ENCODE measurements around the gene GPD1L. TPM values are rescaled to one million over a fixed set of nuclear protein-coding genes. Genes with fewer than 3 reads are reported as not detected.
A peak's percentile ranks its signal among the peaks of the same experiment; 100 is the strongest.

The GPD1L gene
- total and polyA plus RNA-seq, 7 experiments from 2014 or later = 10.6 to 23.8 (median 21.0) TPM

DNA sequence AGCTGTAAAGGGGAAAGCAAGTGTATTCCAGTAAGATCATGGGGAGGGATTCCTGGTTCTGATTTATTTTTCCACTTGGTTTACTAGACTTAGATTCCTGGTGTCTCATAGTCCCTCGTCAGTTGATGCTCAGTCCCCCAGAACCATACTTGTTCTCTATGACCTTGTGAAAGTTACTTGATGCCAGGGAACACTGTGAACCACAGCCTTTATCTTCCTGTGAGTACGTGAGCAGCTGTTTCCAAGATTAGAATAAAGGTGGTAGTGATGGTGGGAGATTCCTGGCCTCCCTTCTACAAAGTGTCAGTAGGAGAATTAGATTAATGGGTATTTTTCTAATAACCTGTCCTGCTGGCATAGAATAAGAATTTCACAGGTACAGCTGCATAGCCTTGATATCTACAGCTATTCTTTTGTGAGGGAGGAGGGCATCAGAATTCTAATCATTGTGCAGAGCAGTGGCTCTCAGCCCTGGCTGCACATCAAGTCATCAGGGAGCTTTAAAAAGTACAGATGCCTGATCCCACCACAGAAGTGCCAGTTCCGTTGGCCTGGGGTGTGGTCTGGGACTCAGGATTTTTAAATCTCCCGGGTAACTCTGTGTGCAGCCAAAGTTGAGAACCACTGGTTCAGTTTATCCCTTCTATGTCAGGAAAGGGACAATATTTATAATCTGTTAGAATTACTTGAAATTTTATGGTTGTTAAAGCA, 20.0 kb downstream of the GPD1L start:
- H3K4me1 ChIP-seq (ENCODE audit: control insufficient read depth in 2 of 2, insufficient read depth in 2 of 2, low read length in 2 of 2) = no peaks in the 10 kb centered on the region
- peaks cover 17 to 49% (median 37%) of the 10 kb centered on the region in 5 donors for H3K36me3 Mint-ChIP-seq
- H3K27me3 ChIP-seq (ENCODE audit: control insufficient read depth in 2 of 2, insufficient read depth in 2 of 2, low read length in 2 of 2) = no peaks in the 10 kb centered on the region
- H3K9me3 ChIP-seq (ENCODE audit: control insufficient read depth in 2 of 3, low read length in 3 of 3) = no peaks in the 10 kb centered on the region
- H3K36me3 ChIP-seq (ENCODE audit: control insufficient read depth in 2 of 3, insufficient read depth in 3 of 3, low read length in 3 of 3) = peaks cover 0 to 18% (median 0%) of the 10 kb centered on the region in 3 experiments
- H3K9me3 Mint-ChIP-seq = no peaks in the 10 kb centered on the region
- CTCF ChIA-PET = no interaction called here
- DNase-seq (no peak), ATAC-seq (no peak)
- POLR2A ChIA-PET = no interaction called here
- no peak overlapping the region for H3K27ac Mint-ChIP-seq
- H3K4me3 ChIP-seq (ENCODE audit: low read length) = no peak overlapping the region
- no peaks in the 10 kb centered on the region for H3K27me3 Mint-ChIP-seq
- H3K27ac ChIP-seq (ENCODE audit: low read depth, low read length) = no peak overlapping the region
- no peak overlapping the region for H3K4me3 Mint-ChIP-seq
- H3K4me1 Mint-ChIP-seq = peaks cover 5 to 37% (median 17%) of the 10 kb centered on the region in 7 donors
- intact Hi-C loops (cut with micrococcal nuclease) = no loop called here

- Mint-ChIP-seq H3K36me3 (peaks cover 18 to 57% (median 39%) of the 10 kb centered on the region in 5 donors), H3K9me3 (no peaks in the 10 kb centered on the region), H3K4me3 (no peak overlapping the region), H3K4me1 (peaks cover 5 to 37% (median 16%) of the 10 kb centered on the region in 7 donors), H3K27ac (no peak overlapping the region), H3K27me3 (no peaks in the 10 kb centered on the region)
- ChIA-PET POLR2A (no interaction called here), CTCF (no interaction called here)
- ATAC-seq = no peak
- Histone ChIP-seq H3K36me3 (ENCODE audit: control insufficient read depth in 2 of 3, insufficient read depth in 3 of 3, low read length in 3 of 3) (peaks cover 0 to 18% (median 0%) of the 10 kb centered on the region in 3 experiments), H3K27ac (ENCODE audit: low read depth, low read length) (no peak overlapping the region), H3K4me3 (ENCODE audit: low read length) (no peak overlapping the region), H3K27me3 (ENCODE audit: control insufficient read depth in 2 of 2, insufficient read depth in 2 of 2, low read length in 2 of 2) (no peaks in the 10 kb centered on the region), H3K4me1 (ENCODE audit: control insufficient read depth in 2 of 2, insufficient read depth in 2 of 2, low read length in 2 of 2) (no peaks in the 10 kb centered on the region), H3K9me3 (ENCODE audit: control insufficient read depth in 2 of 3, low read length in 3 of 3) (no peaks in the 10 kb centered on the region)
- intact Hi-C loops (cut with micrococcal nuclease) = no loop called here
- no peak for DNase-seq
Measured at GRCh38 chr3:32127219-32127826, 20.9 kb downstream of the GPD1L start.

- no peak overlapping the region for H3K27ac Mint-ChIP-seq
- no peaks in the 10 kb centered on the region for H3K9me3 ChIP-seq (ENCODE audit: control insufficient read depth in 2 of 3, low read length in 3 of 3)
- peaks cover 0 to 18% (median 0%) of the 10 kb centered on the region in 3 experiments for H3K36me3 ChIP-seq (ENCODE audit: control insufficient read depth in 2 of 3, insufficient read depth in 3 of 3, low read length in 3 of 3)
- ChIA-PET POLR2A (no interaction called here), CTCF (interaction anchor here (0.6 to 1.0 kb wide), 2 partner anchors 112 to 847 kb away, joined by 3 read pairs; no protein-coding TSS in a partner anchor)
- no peak for ATAC-seq
- no peaks in the 10 kb centered on the region for H3K9me3 Mint-ChIP-seq
- H3K27me3 ChIP-seq (ENCODE audit: control insufficient read depth in 2 of 2, insufficient read depth in 2 of 2, low read length in 2 of 2) = no peaks in the 10 kb centered on the region
- H3K36me3 Mint-ChIP-seq = peaks cover 18 to 56% (median 50%) of the 10 kb centered on the region in 5 donors
- no peaks in the 10 kb centered on the region for H3K4me1 ChIP-seq (ENCODE audit: control insufficient read depth in 2 of 2, insufficient read depth in 2 of 2, low read length in 2 of 2)
- H3K27me3 Mint-ChIP-seq = no peaks in the 10 kb centered on the region
- H3K4me1 Mint-ChIP-seq = peaks cover 5 to 29% (median 16%) of the 10 kb centered on the region in 7 donors
- no peak overlapping the region for H3K4me3 ChIP-seq (ENCODE audit: low read length)
- no peak for DNase-seq
- intact Hi-C loops (cut with micrococcal nuclease) = no loop called here
- H3K27ac ChIP-seq (ENCODE audit: low read depth, low read length) = no peak overlapping the region
- no peak overlapping the region for H3K4me3 Mint-ChIP-seq
Measured at GRCh38 chr3:32128936-32129335, 22.5 kb downstream of the GPD1L start.

- Mint-ChIP-seq H3K9me3 (no peaks in the 10 kb centered on the region), H3K36me3 (peaks cover 23 to 63% (median 53%) of the 10 kb centered on the region in 5 donors), H3K27ac (peak overlapping the region in 1 of 9 donors; percentile 29), H3K4me3 (no peak overlapping the region), H3K27me3 (no peaks in the 10 kb centered on the region), H3K4me1 (peaks cover 5 to 34% (median 16%) of the 10 kb centered on the region in 7 donors)
- intact Hi-C loops (cut with micrococcal nuclease) = no loop called here
- H3K4me3 ChIP-seq (ENCODE audit: low read length) = no peak overlapping the region
- ChIA-PET POLR2A (no interaction called here), CTCF (interaction anchor here (0.7 kb wide), 1 partner anchor 28 kb away, joined by 3 read pairs; no protein-coding TSS in a partner anchor)
- no peak for ATAC-seq
- H3K36me3 ChIP-seq (ENCODE audit: control insufficient read depth in 2 of 3, insufficient read depth in 3 of 3, low read length in 3 of 3) = peaks cover 0 to 23% (median 0%) of the 10 kb centered on the region in 3 experiments
- no peak overlapping the region for H3K27ac ChIP-seq (ENCODE audit: low read depth, low read length)
- no peaks in the 10 kb centered on the region for H3K4me1 ChIP-seq (ENCODE audit: control insufficient read depth in 2 of 2, insufficient read depth in 2 of 2, low read length in 2 of 2)
- no peaks in the 10 kb centered on the region for H3K9me3 ChIP-seq (ENCODE audit: control insufficient read depth in 2 of 3, low read length in 3 of 3)
- no peaks in the 10 kb centered on the region for H3K27me3 ChIP-seq (ENCODE audit: control insufficient read depth in 2 of 2, insufficient read depth in 2 of 2, low read length in 2 of 2)
- DNase-seq = no peak
Measured at GRCh38 chr3:32129832-32130231, 23.4 kb downstream of the GPD1L start.

- H3K4me1 Mint-ChIP-seq = peaks cover 0 to 34% (median 12%) of the 10 kb centered on the region in 7 donors
- H3K27me3 ChIP-seq (ENCODE audit: control insufficient read depth in 2 of 2, insufficient read depth in 2 of 2, low read length in 2 of 2) = no peaks in the 10 kb centered on the region
Measured at GRCh38 chr3:32132121-32132520, 25.7 kb downstream of the GPD1L start.

DNA sequence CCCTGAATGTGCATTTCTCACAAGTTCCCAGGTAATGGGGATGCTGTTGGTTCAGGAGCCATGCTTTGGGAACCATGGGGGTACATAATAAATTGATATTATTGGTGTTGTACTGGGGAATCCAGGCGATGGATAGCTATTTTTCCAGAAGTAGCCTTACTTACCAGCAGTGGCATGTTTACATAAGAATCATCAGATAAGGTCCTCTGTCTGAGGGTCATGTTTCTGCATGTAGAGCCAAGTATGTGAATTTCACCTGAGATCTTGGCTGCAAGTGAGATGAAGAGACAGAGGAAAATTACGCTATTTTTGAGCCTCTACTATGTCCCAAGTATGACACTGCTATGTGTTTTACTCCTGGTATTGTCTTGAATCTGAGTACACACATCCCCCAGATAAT, 26.3 kb downstream of the GPD1L start:
- Mint-ChIP-seq H3K36me3 (peaks cover 26 to 66% (median 51%) of the 10 kb centered on the region in 5 donors), H3K27ac (no peak overlapping the region), H3K4me3 (no peak overlapping the region), H3K27me3 (no peaks in the 10 kb centered on the region), H3K4me1 (peaks cover 6 to 34% (median 17%) of the 10 kb centered on the region in 7 donors), H3K9me3 (peaks cover 0 to 1% (median 0%) of the 10 kb centered on the region in 11 donors)
- Histone ChIP-seq H3K9me3 (ENCODE audit: control insufficient read depth in 2 of 3, low read length in 3 of 3) (no peaks in the 10 kb centered on the region), H3K27ac (ENCODE audit: low read depth, low read length) (no peak overlapping the region), H3K27me3 (ENCODE audit: control insufficient read depth in 2 of 2, insufficient read depth in 2 of 2, low read length in 2 of 2) (no peaks in the 10 kb centered on the region), H3K4me1 (ENCODE audit: control insufficient read depth in 2 of 2, insufficient read depth in 2 of 2, low read length in 2 of 2) (no peaks in the 10 kb centered on the region), H3K4me3 (ENCODE audit: low read length) (no peak overlapping the region), H3K36me3 (ENCODE audit: control insufficient read depth in 2 of 3, insufficient read depth in 3 of 3, low read length in 3 of 3) (peaks cover 0 to 27% (median 4%) of the 10 kb centered on the region in 3 experiments)
- ATAC-seq (no peak), DNase-seq (no peak)
- ChIA-PET CTCF (no interaction called here), POLR2A (no interaction called here)
- intact Hi-C loops (cut with micrococcal nuclease) = no loop called here

More at GRCh38 chr3:32132121-32132520, 25.7 kb downstream of the GPD1L start:
- Histone ChIP-seq H3K27ac (ENCODE audit: low read depth, low read length) (no peak overlapping the region), H3K36me3 (ENCODE audit: control insufficient read depth in 2 of 3, insufficient read depth in 3 of 3, low read length in 3 of 3) (peaks cover 0 to 27% (median 3%) of the 10 kb centered on the region in 3 experiments), H3K4me3 (ENCODE audit: low read length) (no peak overlapping the region), H3K9me3 (ENCODE audit: control insufficient read depth in 2 of 3, low read length in 3 of 3) (no peaks in the 10 kb centered on the region), H3K4me1 (ENCODE audit: control insufficient read depth in 2 of 2, insufficient read depth in 2 of 2, low read length in 2 of 2) (no peaks in the 10 kb centered on the region)
- Mint-ChIP-seq H3K4me3 (no peak overlapping the region), H3K9me3 (peaks cover 0 to 1% (median 0%) of the 10 kb centered on the region in 11 donors), H3K27ac (no peak overlapping the region), H3K36me3 (peaks cover 26 to 67% (median 57%) of the 10 kb centered on the region in 5 donors), H3K27me3 (no peaks in the 10 kb centered on the region)
- ChIA-PET POLR2A (no interaction called here), CTCF (no interaction called here)
- ATAC-seq (no peak), DNase-seq (no peak)
- intact Hi-C loops (cut with micrococcal nuclease) = no loop called here
